Stimulated activated CD4-positive, alpha-beta T cell treated with anti-CD3 and anti-CD28 coated beads, Interleukin-4, amount 100 ng/mL, for 1 hour (primary cell): ENCODE measurements around the gene DMRTA1.
"Not testable (repeated sequence)": the region's sequence is repeated elsewhere in the genome, so short reads cannot be mapped to it uniquely, and the experiment has no call there.

Experiments
- DNase-seq: peaks from one replicate; pipeline ENCODE4 v3.0.0-alpha.2; 2020

The DMRTA1 gene

GRCh38 chr9:22463205-22463604 is 16.6 kb downstream of the DMRTA1 start:
- DNase-seq: no peak

- no peak for DNase-seq
These were observed 23.4 kb downstream of the DMRTA1 start for GRCh38 chr9:22469928-22470544.

GRCh38 chr9:22481566-22481965 is 34.9 kb downstream of the DMRTA1 start:
- no peak for DNase-seq

GRCh38 chr9:22483528-22484070 is 37.0 kb downstream of the DMRTA1 start:
- no peak for DNase-seq

GRCh38 chr9:22496197-22496596 is 49.6 kb downstream of the DMRTA1 start:
- not testable (repeated sequence) for DNase-seq
